Daoy (cell line): ENCODE data around the gene FZR1. TPM values are rescaled to one million over a fixed set of nuclear protein-coding genes. Genes with fewer than 3 reads are reported as not detected.

Experiments
- total RNA-seq: library from RNA; depleted of rRNA; stranded (reverse); fragments of >200 nt; shearing (Covaris generic); gene quantifications from 2 replicates; pipeline ENCODE4 v1.2.3, GENCODE V29; 2014; rRNA removed

Gene FZR1
- total RNA-seq, 1 experiment from 2014 or later = 43.7 TPM

Other genes starting within 250 kb of the FZR1 start
- 16.0 and 20.2 TPM in 2 replicates for gene NFIC, start 139.7 kb upstream of the FZR1 start, total RNA-seq
- not detected in 2 replicates for gene SMIM24, start 25.8 kb upstream of the FZR1 start, total RNA-seq
- gene SMIM44, start 22.9 kb upstream of the FZR1 start, total RNA-seq = not detected in 2 replicates
- 22.9 and 24.2 TPM in 2 replicates for gene DOHH, start 5.6 kb upstream of the FZR1 start, total RNA-seq
- not detected in 2 replicates for gene TEKTIP1, start 32.9 kb downstream of the FZR1 start, total RNA-seq
- 50.5 and 93.6 TPM in 2 replicates for gene MFSD12, start 51.3 kb downstream of the FZR1 start, total RNA-seq
- 79.9 TPM in 2 replicates for gene HMG20B, start 66.6 kb downstream of the FZR1 start, total RNA-seq
- gene GIPC3, start 79.2 kb downstream of the FZR1 start, total RNA-seq = not detected in 2 replicates
- gene TBXA2R, start 100.6 kb downstream of the FZR1 start, total RNA-seq = 0.39 TPM in 1 of 2 replicates, not detected in the other
- 29.9 and 52.6 TPM in 2 replicates for gene CACTIN, start 120.5 kb downstream of the FZR1 start, total RNA-seq
- gene PIP5K1C, start 194.2 kb downstream of the FZR1 start, total RNA-seq = 5.2 and 8.6 TPM in 2 replicates
- gene TJP3, start 202.1 kb downstream of the FZR1 start, total RNA-seq = 0.03 TPM in 1 of 2 replicates, not detected in the other